ENCODE data around the gene BLTP2.

Gene BLTP2

GRCh38 chr17:28685366-28685765 is 40.4 kb upstream of the BLTP2 start:
- H3K23ac ChIP-seq (ENCODE audit: low read length) = no peak overlapping the region
- H3K79me2 ChIP-seq (ENCODE audit: control insufficient read depth, insufficient read depth, low read length) = no peaks in the 10 kb centered on the region
- no peak overlapping the region for H3K4me2 ChIP-seq (ENCODE audit: low read length)
- H3K79me1 ChIP-seq (ENCODE audit: low read length) = no peaks in the 10 kb centered on the region
- H3K4ac ChIP-seq (ENCODE audit: low read depth, low read length) = no peak overlapping the region
- no peak overlapping the region for H4K5ac ChIP-seq (ENCODE audit: low read length)
- no peak overlapping the region for H3K9ac ChIP-seq (ENCODE audit: low read length)
- no CpG with 5 or more reads among the region's 5 CpGs for WGBS (ENCODE audit: extremely low coverage, insufficient coverage, low lambda C conversion rate)
- no peak overlapping the region for H3K27ac ChIP-seq (ENCODE audit: low read depth, low read length)
- peaks cover 44% of the 10 kb centered on the region for H3K36me3 ChIP-seq (ENCODE audit: control insufficient read depth, insufficient read depth, low read length)
- no peak overlapping the region for H3K18ac ChIP-seq (ENCODE audit: low read length)
- no peak overlapping the region for H3K4me3 ChIP-seq (ENCODE audit: low read length)
- H3K56ac ChIP-seq (ENCODE audit: low read length) = no peak overlapping the region
- no peak overlapping the region for H2BK120ac ChIP-seq (ENCODE audit: low read depth, low read length)
- no peak for DNase-seq
- no peak overlapping the region for H4K8ac ChIP-seq (ENCODE audit: low read depth, low read length)
- no peak overlapping the region for H2AK5ac ChIP-seq (ENCODE audit: low read length)
- no peaks in the 10 kb centered on the region for H3K4me1 ChIP-seq (ENCODE audit: control insufficient read depth, low read depth, low read length)
- H3K27me3 ChIP-seq (ENCODE audit: insufficient read depth, low read length, poor library complexity) = no peaks in the 10 kb centered on the region
- no peak overlapping the region for H2BK5ac ChIP-seq (ENCODE audit: low read length)
- no peak overlapping the region for H2BK15ac ChIP-seq (replicated peaks; ENCODE audit: low read depth)

DNA sequence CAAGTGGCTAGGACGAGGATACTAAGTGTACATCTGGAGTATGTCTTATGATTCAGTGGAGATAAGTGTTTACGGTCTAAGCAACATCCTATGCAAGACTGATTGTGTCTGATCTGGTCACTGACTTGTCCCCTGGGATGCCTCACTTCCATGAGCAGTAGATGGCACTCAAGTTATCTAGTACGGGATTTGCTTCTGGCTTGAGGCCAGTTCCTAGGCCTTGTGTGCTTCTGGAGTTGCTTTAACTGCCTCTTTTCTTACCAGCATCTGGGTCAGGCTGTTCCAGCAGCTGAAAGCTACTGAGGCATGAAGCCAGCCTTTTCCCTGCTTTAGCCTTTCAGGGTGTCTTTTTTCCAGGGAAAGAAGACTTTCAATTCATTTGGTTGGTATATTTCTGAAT is 40.0 kb upstream of the BLTP2 start:
- H4K8ac ChIP-seq (ENCODE audit: low read depth, low read length) = no peak overlapping the region
- H3K4me2 ChIP-seq (ENCODE audit: low read length) = no peak overlapping the region
- H3K23ac ChIP-seq (ENCODE audit: low read length) = no peak overlapping the region
- WGBS (ENCODE audit: extremely low coverage, insufficient coverage, low lambda C conversion rate) = no CpG with 5 or more reads among the region's 3 CpGs
- no peak overlapping the region for H3K18ac ChIP-seq (ENCODE audit: low read length)
- H3K4me1 ChIP-seq (ENCODE audit: control insufficient read depth, low read depth, low read length) = no peaks in the 10 kb centered on the region
- H2BK120ac ChIP-seq (ENCODE audit: low read depth, low read length) = no peak overlapping the region
- DNase-seq = no peak
- no peak overlapping the region for H2BK5ac ChIP-seq (ENCODE audit: low read length)
- no peaks in the 10 kb centered on the region for H3K79me2 ChIP-seq (ENCODE audit: control insufficient read depth, insufficient read depth, low read length)
- H3K4ac ChIP-seq (ENCODE audit: low read depth, low read length) = no peak overlapping the region
- H3K27ac ChIP-seq (ENCODE audit: low read depth, low read length) = no peak overlapping the region
- no peak overlapping the region for H3K9ac ChIP-seq (ENCODE audit: low read length)
- no peaks in the 10 kb centered on the region for H3K27me3 ChIP-seq (ENCODE audit: insufficient read depth, low read length, poor library complexity)
- no peak overlapping the region for H2AK5ac ChIP-seq (ENCODE audit: low read length)
- no peak overlapping the region for H4K5ac ChIP-seq (ENCODE audit: low read length)
- no peak overlapping the region for H2BK15ac ChIP-seq (replicated peaks; ENCODE audit: low read depth)
- no peaks in the 10 kb centered on the region for H3K79me1 ChIP-seq (ENCODE audit: low read length)
- no peak overlapping the region for H3K56ac ChIP-seq (ENCODE audit: low read length)
- peaks cover 43% of the 10 kb centered on the region for H3K36me3 ChIP-seq (ENCODE audit: control insufficient read depth, insufficient read depth, low read length)
- no peak overlapping the region for H3K4me3 ChIP-seq (ENCODE audit: low read length)

DNA sequence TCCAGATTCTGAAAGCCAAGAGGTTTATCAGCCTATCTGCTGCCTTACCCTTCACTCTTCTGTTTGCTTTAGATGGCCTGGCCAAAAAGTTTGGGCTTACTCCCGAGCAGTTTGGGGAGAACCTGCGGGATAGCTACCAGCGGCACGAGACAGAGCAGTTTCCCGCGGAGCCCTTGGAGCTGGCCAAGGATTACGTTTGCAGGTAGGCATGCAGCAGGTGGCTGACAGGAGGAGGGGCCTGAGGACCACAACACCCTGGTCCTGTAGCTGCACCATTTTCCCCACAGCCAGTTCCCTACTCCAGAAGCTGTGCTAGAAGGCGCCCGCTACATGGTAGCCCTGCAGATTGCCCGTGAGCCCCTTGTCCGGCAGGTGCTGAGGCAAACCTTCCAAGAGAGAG is 37.7 kb upstream of the BLTP2 start:
- no peak overlapping the region for H3K9ac ChIP-seq (ENCODE audit: low read length)
- H2AK5ac ChIP-seq (ENCODE audit: low read length) = no peak overlapping the region
- H2BK120ac ChIP-seq (ENCODE audit: low read depth, low read length) = no peak overlapping the region
- H3K23ac ChIP-seq (ENCODE audit: low read length) = no peak overlapping the region
- H3K4me2 ChIP-seq (ENCODE audit: low read length) = no peak overlapping the region
- no peak overlapping the region for H3K4me3 ChIP-seq (ENCODE audit: low read length)
- no peak overlapping the region for H3K4ac ChIP-seq (ENCODE audit: low read depth, low read length)
- no peak overlapping the region for H4K8ac ChIP-seq (ENCODE audit: low read depth, low read length)
- DNase-seq = no peak
- no peak overlapping the region for H3K56ac ChIP-seq (ENCODE audit: low read length)
- H3K79me1 ChIP-seq (ENCODE audit: low read length) = no peaks in the 10 kb centered on the region
- no peak overlapping the region for H2BK5ac ChIP-seq (ENCODE audit: low read length)
- no peak overlapping the region for H4K5ac ChIP-seq (ENCODE audit: low read length)
- H3K27me3 ChIP-seq (ENCODE audit: insufficient read depth, low read length, poor library complexity) = no peaks in the 10 kb centered on the region
- no peak overlapping the region for H3K18ac ChIP-seq (ENCODE audit: low read length)
- peaks cover 43% of the 10 kb centered on the region for H3K36me3 ChIP-seq (ENCODE audit: control insufficient read depth, insufficient read depth, low read length)
- no peaks in the 10 kb centered on the region for H3K4me1 ChIP-seq (ENCODE audit: control insufficient read depth, low read depth, low read length)
- H3K79me2 ChIP-seq (ENCODE audit: control insufficient read depth, insufficient read depth, low read length) = no peaks in the 10 kb centered on the region
- H3K27ac ChIP-seq (ENCODE audit: low read depth, low read length) = no peak overlapping the region
- no peak overlapping the region for H2BK15ac ChIP-seq (replicated peaks; ENCODE audit: low read depth)
- no CpG with 5 or more reads among the region's 11 CpGs for WGBS (ENCODE audit: extremely low coverage, insufficient coverage, low lambda C conversion rate)

GRCh38 chr17:28675980-28676379 is 31.0 kb upstream of the BLTP2 start:
- H4K5ac ChIP-seq (ENCODE audit: low read length) = no peak overlapping the region
- no peak overlapping the region for H2BK5ac ChIP-seq (ENCODE audit: low read length)
- no peak overlapping the region for H3K4ac ChIP-seq (ENCODE audit: low read depth, low read length)
- no peaks in the 10 kb centered on the region for H3K79me2 ChIP-seq (ENCODE audit: control insufficient read depth, insufficient read depth, low read length)
- H3K79me1 ChIP-seq (ENCODE audit: low read length) = peaks cover 1% of the 10 kb centered on the region
- H3K4me3 ChIP-seq (ENCODE audit: low read length) = no peak overlapping the region
- no peak overlapping the region for H3K56ac ChIP-seq (ENCODE audit: low read length)
- H3K9ac ChIP-seq (ENCODE audit: low read length) = no peak overlapping the region
- H3K27ac ChIP-seq (ENCODE audit: low read depth, low read length) = no peak overlapping the region
- WGBS (ENCODE audit: extremely low coverage, insufficient coverage, low lambda C conversion rate) = no CpG with 5 or more reads among the region's 7 CpGs
- H2BK120ac ChIP-seq (ENCODE audit: low read depth, low read length) = no peak overlapping the region
- no peak overlapping the region for H4K8ac ChIP-seq (ENCODE audit: low read depth, low read length)
- no peak overlapping the region for H3K4me2 ChIP-seq (ENCODE audit: low read length)
- no peak overlapping the region for H2BK15ac ChIP-seq (replicated peaks; ENCODE audit: low read depth)
- H3K27me3 ChIP-seq (ENCODE audit: insufficient read depth, low read length, poor library complexity) = no peaks in the 10 kb centered on the region
- H3K36me3 ChIP-seq (ENCODE audit: control insufficient read depth, insufficient read depth, low read length) = peaks cover 34% of the 10 kb centered on the region
- H2AK5ac ChIP-seq (ENCODE audit: low read length) = no peak overlapping the region
- no peak overlapping the region for H3K23ac ChIP-seq (ENCODE audit: low read length)
- no peak overlapping the region for H3K18ac ChIP-seq (ENCODE audit: low read length)
- H3K4me1 ChIP-seq (ENCODE audit: control insufficient read depth, low read depth, low read length) = no peaks in the 10 kb centered on the region
- peak; percentile 48 for DNase-seq

DNA sequence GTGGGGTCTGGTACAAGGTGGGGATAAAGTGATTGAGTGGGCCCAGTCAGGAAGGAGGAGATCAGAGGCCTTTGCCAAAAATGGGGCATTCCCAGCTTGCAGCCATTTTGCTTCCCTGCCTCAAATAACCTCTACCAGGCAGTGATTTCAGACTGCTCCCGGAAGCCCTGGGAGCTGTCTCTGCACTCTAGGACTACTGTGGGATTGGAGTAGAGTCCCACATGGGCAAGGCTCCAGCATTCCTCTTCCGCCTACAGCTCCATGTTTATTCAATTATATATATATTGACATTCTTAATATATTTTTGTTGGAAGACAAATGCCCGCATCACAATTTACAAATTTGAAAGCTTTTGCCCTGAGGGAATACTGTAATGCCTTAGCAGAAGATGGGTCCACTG is 30.5 kb upstream of the BLTP2 start:
- Histone ChIP-seq H3K18ac (ENCODE audit: low read length) (no peak overlapping the region), H3K36me3 (ENCODE audit: control insufficient read depth, insufficient read depth, low read length) (peaks cover 34% of the 10 kb centered on the region), H3K56ac (ENCODE audit: low read length) (no peak overlapping the region), H2AK5ac (ENCODE audit: low read length) (no peak overlapping the region), H4K8ac (ENCODE audit: low read depth, low read length) (no peak overlapping the region), H3K4me1 (ENCODE audit: control insufficient read depth, low read depth, low read length) (no peaks in the 10 kb centered on the region), H2BK15ac (replicated peaks; ENCODE audit: low read depth) (no peak overlapping the region), H3K27me3 (ENCODE audit: insufficient read depth, low read length, poor library complexity) (no peaks in the 10 kb centered on the region), H2BK120ac (ENCODE audit: low read depth, low read length) (no peak overlapping the region), H2BK5ac (ENCODE audit: low read length) (no peak overlapping the region), H3K9ac (ENCODE audit: low read length) (no peak overlapping the region), H3K23ac (ENCODE audit: low read length) (no peak overlapping the region), H3K79me2 (ENCODE audit: control insufficient read depth, insufficient read depth, low read length) (no peaks in the 10 kb centered on the region), H4K5ac (ENCODE audit: low read length) (no peak overlapping the region), H3K27ac (ENCODE audit: low read depth, low read length) (no peak overlapping the region), H3K4ac (ENCODE audit: low read depth, low read length) (no peak overlapping the region), H3K79me1 (ENCODE audit: low read length) (peaks cover 2% of the 10 kb centered on the region), H3K4me2 (ENCODE audit: low read length) (no peak overlapping the region), H3K4me3 (ENCODE audit: low read length) (no peak overlapping the region)
- DNase-seq = no peak
- no CpG with 5 or more reads among the region's 3 CpGs for WGBS (ENCODE audit: extremely low coverage, insufficient coverage, low lambda C conversion rate)

DNA sequence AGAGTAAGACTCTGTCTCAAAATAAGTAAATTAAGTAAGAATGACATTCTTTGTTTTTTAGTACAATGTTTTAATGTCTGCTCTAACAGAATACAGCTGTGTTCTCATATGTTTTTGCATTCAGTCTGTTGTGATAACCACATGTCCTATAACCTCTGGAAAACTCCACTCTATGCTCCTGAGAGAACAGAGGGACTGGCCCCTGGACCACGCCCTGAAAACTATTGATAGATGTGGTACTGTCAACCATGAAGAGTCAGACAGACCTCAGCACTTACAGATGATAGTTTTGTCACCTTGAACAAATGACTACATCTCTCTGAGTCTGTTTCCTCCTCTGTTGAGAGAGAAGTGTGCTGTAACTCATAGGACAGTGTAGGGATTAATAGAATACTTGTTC is 25.0 kb upstream of the BLTP2 start:
- Histone ChIP-seq H3K27ac (ENCODE audit: low read depth, low read length) (no peak overlapping the region), H3K4me2 (ENCODE audit: low read length) (no peak overlapping the region), H4K8ac (ENCODE audit: low read depth, low read length) (no peak overlapping the region), H3K4me1 (ENCODE audit: control insufficient read depth, low read depth, low read length) (no peaks in the 10 kb centered on the region), H2BK15ac (replicated peaks; ENCODE audit: low read depth) (no peak overlapping the region), H2AK5ac (ENCODE audit: low read length) (no peak overlapping the region), H3K79me1 (ENCODE audit: low read length) (peaks cover 11% of the 10 kb centered on the region), H3K9ac (ENCODE audit: low read length) (no peak overlapping the region), H3K36me3 (ENCODE audit: control insufficient read depth, insufficient read depth, low read length) (peaks cover 10% of the 10 kb centered on the region), H3K18ac (ENCODE audit: low read length) (no peak overlapping the region), H3K23ac (ENCODE audit: low read length) (no peak overlapping the region), H2BK5ac (ENCODE audit: low read length) (no peak overlapping the region), H2BK120ac (ENCODE audit: low read depth, low read length) (no peak overlapping the region), H4K5ac (ENCODE audit: low read length) (no peak overlapping the region), H3K4me3 (ENCODE audit: low read length) (no peak overlapping the region), H3K27me3 (ENCODE audit: insufficient read depth, low read length, poor library complexity) (no peaks in the 10 kb centered on the region), H3K79me2 (ENCODE audit: control insufficient read depth, insufficient read depth, low read length) (peaks cover 20% of the 10 kb centered on the region), H3K56ac (ENCODE audit: low read length) (no peak overlapping the region), H3K4ac (ENCODE audit: low read depth, low read length) (no peak overlapping the region)
- no CpG with 5 or more reads among the region's 1 CpG for WGBS (ENCODE audit: extremely low coverage, insufficient coverage, low lambda C conversion rate)
- DNase-seq = no peak
